Measurements from ENCODE around the gene VARS1. TPM values are rescaled to one million over a fixed set of nuclear protein-coding genes. Genes with fewer than 3 reads are reported as not detected.
A peak's percentile ranks its signal among the peaks of the same experiment; 100 is the strongest.

The VARS1 gene
- total RNA-seq, 2 experiments from 2014 or later: 43.9 to 44.2 TPM

- TF ChIP-seq CTCF (IDR thresholded peaks at IDR 0.05): no peak
- intact Hi-C loops (cut with DNase I, micrococcal nuclease): no loop called here
- ATAC-seq (ENCODE audit: poor library complexity) (peak; percentile 16), DNase-seq (no peak)
- Histone ChIP-seq H3K27me3 (ENCODE audit: control insufficient read depth in 1 of 2, insufficient read depth in 2 of 2, low read length in 2 of 2) (no peaks in the 10 kb centered on the region), H3K4me3 (ENCODE audit: low read length) (peak overlapping the region; percentile 31), H3K27ac (ENCODE audit: low read depth in 1 of 2, low read length in 2 of 2) (no peak overlapping the region), H3K4me1 (ENCODE audit: insufficient read depth, low read length) (peaks cover 60% of the 10 kb centered on the region), H3K36me3 (ENCODE audit: insufficient read depth, low read length) (peaks cover 29% of the 10 kb centered on the region), H3K9me3 (ENCODE audit: control insufficient read depth in 1 of 2, insufficient read depth in 1 of 2, low read length in 2 of 2) (no peaks in the 10 kb centered on the region)
- peaks cover 33% of the 10 kb centered on the region for H3K4me1 Mint-ChIP-seq (ENCODE audit: low read depth)
- no peak overlapping the region for H3K4me3 Mint-ChIP-seq
- POLR2A ChIA-PET: no interaction called here
- CTCF ChIA-PET: interaction anchor here (0.6 to 2.5 kb wide), 3 partner anchors 9 to 20 kb away, joined by 3 to 6 read pairs (median 5); no protein-coding TSS in a partner anchor
- no peak overlapping the region for H3K27ac Mint-ChIP-seq
- peaks cover 20% of the 10 kb centered on the region for H3K36me3 Mint-ChIP-seq (ENCODE audit: low read depth)
- no peaks in the 10 kb centered on the region for H3K9me3 Mint-ChIP-seq
- no peaks in the 10 kb centered on the region for H3K27me3 Mint-ChIP-seq
Measured at GRCh38 chr6:31776485-31776988, 19.0 kb downstream of the VARS1 start.

DNA sequence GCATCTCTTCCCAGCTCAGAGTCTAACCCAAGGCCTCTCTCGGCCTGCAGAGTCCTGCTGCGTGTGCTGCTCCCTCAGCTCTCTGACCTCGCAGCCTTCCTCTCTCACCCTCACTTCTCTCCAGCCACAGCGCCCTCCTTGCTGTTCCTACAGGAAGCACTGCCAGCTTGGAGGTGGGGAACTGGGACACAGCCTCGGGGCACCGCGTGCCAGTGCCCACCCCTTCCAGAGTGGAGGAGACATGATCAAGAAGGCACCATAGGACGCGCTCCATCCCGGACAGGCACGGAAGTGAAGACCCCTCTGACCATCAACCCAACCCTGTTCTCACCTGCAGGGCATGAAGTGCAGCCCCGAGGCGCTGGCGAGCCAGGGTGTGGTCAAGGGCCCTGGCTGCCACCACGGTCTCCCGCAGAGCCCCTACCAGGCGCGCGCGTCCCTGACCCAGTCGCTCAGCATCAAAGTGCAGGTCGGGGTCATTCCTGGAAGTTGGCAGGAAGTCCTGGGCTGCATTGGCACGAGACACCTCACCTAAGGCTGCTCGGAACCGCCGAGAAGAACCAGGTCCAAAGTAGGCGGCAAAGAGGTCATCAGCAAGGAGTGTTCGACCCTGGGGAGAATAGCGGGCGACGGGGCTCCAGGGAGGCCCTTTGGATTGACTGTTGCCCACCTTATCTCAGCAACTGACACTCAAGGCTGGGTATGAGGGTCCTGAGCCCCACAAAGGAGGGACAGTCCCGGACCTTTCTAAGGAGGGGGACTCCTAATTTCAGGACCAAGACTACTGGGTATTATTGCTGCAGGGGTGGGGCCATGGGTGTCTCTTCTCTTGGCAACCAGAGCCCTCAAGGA, 19.7 kb downstream of the VARS1 start:
- DNase-seq (no peak), ATAC-seq (ENCODE audit: poor library complexity) (no peak)
- Mint-ChIP-seq H3K4me3 (no peak overlapping the region), H3K27me3 (no peaks in the 10 kb centered on the region), H3K36me3 (ENCODE audit: low read depth) (peaks cover 16% of the 10 kb centered on the region), H3K9me3 (no peaks in the 10 kb centered on the region), H3K27ac (no peak overlapping the region), H3K4me1 (ENCODE audit: low read depth) (peaks cover 40% of the 10 kb centered on the region)
- Histone ChIP-seq H3K36me3 (ENCODE audit: insufficient read depth, low read length) (peaks cover 22% of the 10 kb centered on the region), H3K27me3 (ENCODE audit: control insufficient read depth in 1 of 2, insufficient read depth in 2 of 2, low read length in 2 of 2) (no peaks in the 10 kb centered on the region), H3K4me1 (ENCODE audit: insufficient read depth, low read length) (peaks cover 66% of the 10 kb centered on the region), H3K4me3 (ENCODE audit: low read length) (no peak overlapping the region), H3K27ac (ENCODE audit: low read depth in 1 of 2, low read length in 2 of 2) (no peak overlapping the region), H3K9me3 (ENCODE audit: control insufficient read depth in 1 of 2, insufficient read depth in 1 of 2, low read length in 2 of 2) (no peaks in the 10 kb centered on the region)
- ChIA-PET CTCF (interaction anchor here (0.7 to 2.5 kb wide), 2 partner anchors 20 to 54 kb away, joined by 5 to 6 read pairs; no protein-coding TSS in a partner anchor), POLR2A (interaction anchor here (1.1 kb wide), 1 partner anchor 10 kb away, joined by 3 read pairs; no protein-coding TSS in a partner anchor)
- intact Hi-C loops (cut with DNase I, micrococcal nuclease): no loop called here
- no peak for TF ChIP-seq CTCF (IDR thresholded peaks at IDR 0.05)

DNA sequence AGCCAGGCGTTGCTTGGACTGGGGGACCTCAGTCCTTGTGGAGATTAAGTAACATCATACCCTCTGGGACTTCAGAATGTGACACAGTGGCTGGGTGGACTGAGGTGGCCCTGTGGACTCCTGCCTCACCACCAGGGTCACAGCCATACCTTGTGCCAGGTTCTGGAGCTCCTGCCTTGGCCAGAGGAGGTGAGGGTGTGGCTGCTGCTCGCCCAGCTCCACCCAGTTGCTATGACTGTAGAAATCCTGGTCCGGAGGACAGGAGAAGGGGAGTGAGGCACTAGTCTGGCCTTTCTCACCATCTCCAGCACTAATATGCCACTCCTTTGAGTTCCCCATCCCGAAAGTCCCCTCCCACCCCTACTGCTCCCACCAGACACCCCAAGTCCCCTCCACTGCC, 20.4 kb downstream of the VARS1 start:
- DNase-seq: no peak
- ChIA-PET POLR2A (interaction anchor here (1.1 kb wide), 1 partner anchor 10 kb away, joined by 3 read pairs; no protein-coding TSS in a partner anchor), CTCF (interaction anchor here (0.7 kb wide), 1 partner anchor 54 kb away, joined by 5 read pairs; no protein-coding TSS in a partner anchor)
- no peaks in the 10 kb centered on the region for H3K9me3 ChIP-seq (ENCODE audit: control insufficient read depth in 1 of 2, insufficient read depth in 1 of 2, low read length in 2 of 2)
- H3K4me3 ChIP-seq (ENCODE audit: low read length): no peak overlapping the region
- H3K27me3 Mint-ChIP-seq: no peaks in the 10 kb centered on the region
- no peaks in the 10 kb centered on the region for H3K9me3 Mint-ChIP-seq
- H3K27ac ChIP-seq (ENCODE audit: low read depth in 1 of 2, low read length in 2 of 2): no peak overlapping the region
- intact Hi-C loops (cut with DNase I, micrococcal nuclease): no loop called here
- H3K36me3 Mint-ChIP-seq (ENCODE audit: low read depth): peaks cover 10% of the 10 kb centered on the region
- peaks cover 69% of the 10 kb centered on the region for H3K4me1 ChIP-seq (ENCODE audit: insufficient read depth, low read length)
- peaks cover 16% of the 10 kb centered on the region for H3K36me3 ChIP-seq (ENCODE audit: insufficient read depth, low read length)
- no peak for ATAC-seq (ENCODE audit: poor library complexity)
- no peak overlapping the region for H3K4me3 Mint-ChIP-seq
- no peaks in the 10 kb centered on the region for H3K27me3 ChIP-seq (ENCODE audit: control insufficient read depth in 1 of 2, insufficient read depth in 2 of 2, low read length in 2 of 2)
- TF ChIP-seq CTCF (IDR thresholded peaks at IDR 0.05): no peak
- peaks cover 40% of the 10 kb centered on the region for H3K4me1 Mint-ChIP-seq (ENCODE audit: low read depth)
- no peak overlapping the region for H3K27ac Mint-ChIP-seq
